ENCODE results near the gene USP40.

DNA sequence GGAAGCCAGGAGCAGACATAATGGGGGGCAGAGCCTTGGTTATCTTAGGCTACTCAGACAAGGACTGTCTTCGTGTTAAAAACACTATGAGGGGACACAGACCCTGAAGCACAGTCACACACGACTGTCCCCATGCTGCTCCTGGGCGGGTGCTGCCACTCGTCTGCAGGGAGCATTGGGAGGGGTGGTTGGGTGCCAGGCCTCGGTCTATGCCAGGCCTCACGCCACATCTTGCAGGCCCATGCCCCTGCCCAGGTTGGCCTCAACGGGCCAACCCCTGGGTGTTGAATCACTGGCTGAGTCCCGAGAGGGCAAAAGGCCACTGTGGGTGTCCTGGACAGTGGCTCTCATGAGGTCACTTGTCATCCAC, 97.9 kb downstream of the USP40 start:
- TF ChIP-seq, protein P1, sequence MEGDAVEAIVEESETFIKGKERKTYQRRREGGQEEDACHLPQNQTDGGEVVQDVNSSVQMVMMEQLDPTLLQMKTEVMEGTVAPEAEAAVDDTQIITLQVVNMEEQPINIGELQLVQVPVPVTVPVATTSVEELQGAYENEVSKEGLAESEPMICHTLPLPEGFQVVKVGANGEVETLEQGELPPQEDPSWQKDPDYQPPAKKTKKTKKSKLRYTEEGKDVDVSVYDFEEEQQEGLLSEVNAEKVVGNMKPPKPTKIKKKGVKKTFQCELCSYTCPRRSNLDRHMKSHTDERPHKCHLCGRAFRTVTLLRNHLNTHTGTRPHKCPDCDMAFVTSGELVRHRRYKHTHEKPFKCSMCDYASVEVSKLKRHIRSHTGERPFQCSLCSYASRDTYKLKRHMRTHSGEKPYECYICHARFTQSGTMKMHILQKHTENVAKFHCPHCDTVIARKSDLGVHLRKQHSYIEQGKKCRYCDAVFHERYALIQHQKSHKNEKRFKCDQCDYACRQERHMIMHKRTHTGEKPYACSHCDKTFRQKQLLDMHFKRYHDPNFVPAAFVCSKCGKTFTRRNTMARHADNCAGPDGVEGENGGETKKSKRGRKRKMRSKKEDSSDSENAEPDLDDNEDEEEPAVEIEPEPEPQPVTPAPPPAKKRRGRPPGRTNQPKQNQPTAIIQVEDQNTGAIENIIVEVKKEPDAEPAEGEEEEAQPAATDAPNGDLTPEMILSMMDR (IDR thresholded peaks at IDR 0.05; ENCODE audit: borderline replicate concordance, extremely low read depth, low read length, poor library complexity, severe bottlenecking), result no peak
- no peak for TF ChIP-seq EZH2 (IDR thresholded peaks at IDR 0.05; ENCODE audit: borderline replicate concordance, low read depth, low read length, severe bottlenecking)
